HepG2 (cell line): ENCODE data around the gene C17orf75. TPM values are rescaled to one million over a fixed set of nuclear protein-coding genes. Genes with fewer than 3 reads are reported as not detected.

Experiments used
- HOXD1 ChIP-seq: sonication (generic); formaldehyde crosslinking; IDR thresholded peaks from 2 replicates; pipeline ENCODE4 v1.5.0; 2020; ENCODE audit warnings: missing genetic modification reagents
- LBX2 ChIP-seq: sonication (generic); formaldehyde crosslinking; IDR thresholded peaks from 2 replicates; pipeline ENCODE4 v1.5.0; 2020; ENCODE audit warnings: missing genetic modification reagents, mild to moderate bottlenecking, borderline replicate concordance
- MAFK ChIP-seq, 2 experiments: IDR thresholded peaks in 1 of 2; conservative IDR thresholded peaks in 1 of 2; 2 replicates each; pipeline ENCODE4 v1.6.1; 2011; ENCODE audit warnings: improper control_type of control experiment in 2 of 2, low read length in 2 of 2
- PLRG1 ChIP-seq: fragments of 450-650 bp; conservative IDR thresholded peaks from 2 replicates; pipeline ENCODE4 v1.6.1; 2016
- RBAK ChIP-seq: sonication (generic); formaldehyde crosslinking; IDR thresholded peaks from 2 replicates; pipeline ENCODE4 v1.5.1; 2020; ENCODE audit warnings: mild to moderate bottlenecking, missing genetic modification reagents
- RBFOX2 ChIP-seq: fragments of 200-400 bp; formaldehyde crosslinking; IDR thresholded peaks from 2 replicates; pipeline ENCODE4 v1.6.1; 2017; ENCODE audit warnings: low read depth, mild to moderate bottlenecking, low read length
- RORA ChIP-seq: sonication (generic); formaldehyde crosslinking; IDR thresholded peaks from 2 replicates; pipeline ENCODE4 v1.5.0; 2020; ENCODE audit warnings: mild to moderate bottlenecking, missing genetic modification reagents, moderate library complexity
- SYNCRIP ChIP-seq: fragments of 200-400 bp; formaldehyde crosslinking; IDR thresholded peaks from 2 replicates; pipeline ENCODE4 v1.6.1; 2018; ENCODE audit warnings: mild to moderate bottlenecking, low read depth, low read length; ENCODE audit not compliant: insufficient read depth
- ZBTB43 ChIP-seq: sonication (generic); formaldehyde crosslinking; conservative IDR thresholded peaks from 2 replicates; pipeline ENCODE4 v1.4.0; 2020; ENCODE audit warnings: missing genetic modification reagents
- ZNF407 ChIP-seq: sonication (generic); formaldehyde crosslinking; IDR thresholded peaks from one replicate; pipeline ENCODE4 v1.5.1; 2020; ENCODE audit warnings: mild to moderate bottlenecking, missing genetic modification reagents; ENCODE audit errors: not compliant biosample characterization
- ZNF432 ChIP-seq: sonication (generic); formaldehyde crosslinking; IDR thresholded peaks from 2 replicates; pipeline ENCODE4 v1.5.0; 2020; ENCODE audit warnings: missing genetic modification reagents, mild to moderate bottlenecking, borderline replicate concordance
- ZNF496 ChIP-seq: sonication (generic); formaldehyde crosslinking; IDR thresholded peaks from 2 replicates; pipeline ENCODE4 v1.8.1; 2023; ENCODE audit warnings: mild to moderate bottlenecking, moderate library complexity, missing genetic modification reagents; ENCODE audit not compliant: insufficient replicate concordance
- ZNF513 ChIP-seq: sonication (generic); formaldehyde crosslinking; conservative IDR thresholded peaks from 2 replicates; pipeline ENCODE4 v1.5.0; 2020; ENCODE audit warnings: missing genetic modification reagents
- ZNF530 ChIP-seq: sonication (generic); formaldehyde crosslinking; IDR thresholded peaks from 2 replicates; pipeline ENCODE4 v1.5.0; 2020; ENCODE audit warnings: low read depth, mild to moderate bottlenecking, missing genetic modification reagents
- ZNF703 ChIP-seq: sonication (generic); formaldehyde crosslinking; IDR thresholded peaks from 2 replicates; pipeline ENCODE4 v1.5.1; 2020; ENCODE audit warnings: missing genetic modification reagents, mild to moderate bottlenecking, moderate library complexity, borderline replicate concordance
- ZNF737 ChIP-seq: sonication (generic); formaldehyde crosslinking; IDR thresholded peaks from 2 replicates; pipeline ENCODE4 v1.5.0; 2020; ENCODE audit warnings: missing genetic modification reagents, mild to moderate bottlenecking, borderline replicate concordance
- ZNF790 ChIP-seq: sonication (generic); formaldehyde crosslinking; IDR thresholded peaks from 2 replicates; pipeline ENCODE4 v1.8.0; 2022; ENCODE audit warnings: missing genetic modification reagents, mild to moderate bottlenecking, borderline replicate concordance
- polyA plus RNA-seq, 8 experiments: library from polyadenylated mRNA; depleted of rRNA in 3 of 8; stranded (reverse) in 7 of 8; unstranded in 1 of 8; fragments of >200 nt; fragmentation: Illumina TruSeq in 4 of 8; extraction: Trizol in 4 of 8; gene quantifications; 2 replicates each; pipeline versions ENCODE4 v1.2.1 to v1.2.3, GENCODE V29; 2011 to 2016; ENCODE audit warnings: low read depth in 4 of 8, missing spikeins in 1 of 8, mixed read lengths in 1 of 8; ENCODE audit not compliant: insufficient read depth in 1 of 8
- total RNA-seq, 5 experiments: library from RNA; depleted of rRNA; stranded (reverse); fragments of >200 nt; fragmentation: Illumina TruSeq; extraction: Trizol; gene quantifications; 2 replicates each; pipeline ENCODE4 v1.2.3, GENCODE V29; 2016; ENCODE audit warnings: low read depth in 1 of 5

Gene C17orf75
- total and polyA plus RNA-seq, 2 of the 13 experiments (the other 11 are each of a cell fraction or from before 2014, with no cell fraction given): 16.2 to 33.0 TPM

GRCh38 chr17:32349854-32350665 lies 8.1 kb upstream of the C17orf75 start, which contains the start of gene ZNF207 (continued):
- TF ChIP-seq LBX2 (CRISPR knock-in tag): no peak
- TF ChIP-seq ZNF790 (CRISPR knock-in tag): 0 out of 2 replicates have a peak, but pooled peaks have one; percentile 21
- TF ChIP-seq ZNF513 (CRISPR knock-in tag): no peak
- TF ChIP-seq PLRG1: no peak
- TF ChIP-seq RORA (CRISPR knock-in tag): no peak
- TF ChIP-seq ZBTB43: 0 out of 2 replicates have a peak, but pooled peaks have one; percentile 39
- TF ChIP-seq HOXD1 (CRISPR knock-in tag): 0 out of 2 replicates have a peak, but pooled peaks have one; percentile 18
- TF ChIP-seq RBFOX2: peak; percentile 87
- peak; percentile 68 for TF ChIP-seq ZNF407 (CRISPR knock-in tag)
- TF ChIP-seq ZNF737 (CRISPR knock-in tag): no peak
- TF ChIP-seq ZNF530 (CRISPR knock-in tag): no peak
- no peak for TF ChIP-seq RBAK (CRISPR knock-in tag)
- TF ChIP-seq ZNF496 (CRISPR knock-in tag): no peak
- no peak for TF ChIP-seq MAFK (conservative IDR thresholded peaks at IDR 0.05 in 1 of 2, IDR thresholded peaks at IDR 0.05 in 1 of 2; ENCODE audit: low read length in 2 of 2)
- TF ChIP-seq SYNCRIP: no peak
- no peak for TF ChIP-seq ZNF432 (CRISPR knock-in tag)
- no peak for TF ChIP-seq ZNF703 (CRISPR knock-in tag)
